SKM-1 treated with dmso at 0.1 percent for 144 hours (cell line): ENCODE data around the gene ANKRD40CL.

ENCODE experiments used
- DNase-seq: peaks from one replicate; lab custom pipeline; 2025; ENCODE audit not compliant: unreplicated experiment; lab: John Stamatoyannopoulos, UW

The ANKRD40CL gene

DNA sequence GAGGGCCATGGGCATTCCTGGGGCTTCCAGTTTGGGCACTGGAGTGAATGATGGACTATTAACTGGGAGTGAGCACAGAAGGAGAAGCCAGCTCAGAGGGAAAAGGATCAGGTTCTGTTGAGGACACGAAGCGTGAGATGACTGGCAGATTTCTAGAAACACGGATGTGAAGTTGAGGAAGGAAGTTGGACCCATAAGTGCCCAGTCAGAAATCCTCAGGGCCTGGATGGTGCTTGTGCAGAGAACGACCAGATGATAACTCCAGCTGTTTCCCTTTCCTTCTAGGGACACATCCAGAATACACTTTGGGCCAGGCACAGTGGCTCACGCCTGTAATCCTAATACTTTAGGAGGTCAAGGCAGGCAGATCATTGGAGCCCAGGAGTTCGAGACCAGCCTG is 23.3 kb upstream of the ANKRD40CL start:
- peak; percentile 39 for DNase-seq

DNA sequence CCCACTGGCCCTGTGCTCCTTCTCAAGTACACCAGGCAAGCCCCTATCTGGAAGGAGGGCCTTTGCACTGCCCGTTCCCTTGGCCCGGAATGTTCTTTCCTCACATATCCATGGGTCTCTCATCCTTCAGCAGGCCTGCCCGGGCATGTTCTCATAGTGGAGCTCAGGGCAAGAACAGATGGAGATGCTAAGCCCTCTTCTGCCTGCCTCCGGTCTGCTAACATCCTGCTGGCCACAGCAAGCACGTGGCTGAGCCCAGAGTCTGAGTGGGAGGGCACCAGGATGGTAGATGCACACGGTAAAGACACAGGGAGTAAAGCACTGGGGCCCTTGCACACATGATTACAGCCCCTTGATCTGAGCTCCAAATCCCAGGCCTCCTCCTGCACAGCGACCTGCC is 19.8 kb upstream of the ANKRD40CL start:
- DNase-seq, result no peak

DNA sequence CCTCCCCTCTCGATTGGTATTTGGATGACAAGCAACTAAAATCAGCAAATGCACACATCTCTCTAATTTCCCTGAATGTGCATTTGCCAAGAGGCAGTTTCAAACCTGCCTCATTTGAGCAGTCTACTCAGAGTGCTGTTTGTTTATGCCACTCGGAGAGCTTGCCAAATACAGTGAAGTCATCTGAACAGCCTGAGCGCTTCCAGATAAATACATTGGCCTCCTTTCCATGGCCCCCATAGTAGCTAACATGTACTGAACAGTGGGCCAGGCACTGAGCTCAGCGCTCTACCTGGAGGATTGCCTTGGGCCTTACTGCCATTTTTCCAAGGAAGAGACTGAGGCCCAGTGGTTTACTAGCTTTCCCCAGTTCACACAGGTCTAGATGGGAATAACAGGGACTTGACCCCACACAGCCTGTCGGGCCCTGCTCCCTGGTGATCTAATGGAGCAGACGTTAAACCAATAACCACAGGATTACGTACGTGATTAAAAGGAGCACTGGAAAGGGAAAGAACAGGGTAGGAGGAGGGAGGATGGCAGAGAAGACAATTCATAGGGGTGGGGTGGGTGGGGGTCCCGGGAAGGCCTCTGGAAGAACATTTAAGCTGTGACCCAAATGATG is 18.7 kb upstream of the ANKRD40CL start:
- DNase-seq, result no peak

DNA sequence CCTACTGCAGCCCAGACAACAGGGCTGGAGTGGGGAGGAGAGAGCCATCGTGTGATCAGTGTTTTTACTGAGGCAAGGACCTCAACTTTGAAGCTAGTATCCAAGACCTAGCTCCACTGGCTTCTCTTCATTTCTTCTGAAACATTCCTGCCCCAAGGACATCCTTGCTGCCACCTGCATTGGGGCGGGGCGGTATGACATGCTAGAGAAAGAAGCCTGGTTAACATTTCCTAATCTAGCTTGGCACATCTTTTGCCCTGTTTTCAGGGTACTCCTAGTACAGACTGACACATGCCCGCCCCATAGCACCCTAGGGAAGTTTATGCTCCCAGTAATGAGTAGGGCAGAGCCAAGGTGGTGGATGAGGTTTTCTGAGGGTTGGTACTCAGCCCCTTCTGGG is 17.8 kb upstream of the ANKRD40CL start:
- DNase-seq, result no peak

DNA sequence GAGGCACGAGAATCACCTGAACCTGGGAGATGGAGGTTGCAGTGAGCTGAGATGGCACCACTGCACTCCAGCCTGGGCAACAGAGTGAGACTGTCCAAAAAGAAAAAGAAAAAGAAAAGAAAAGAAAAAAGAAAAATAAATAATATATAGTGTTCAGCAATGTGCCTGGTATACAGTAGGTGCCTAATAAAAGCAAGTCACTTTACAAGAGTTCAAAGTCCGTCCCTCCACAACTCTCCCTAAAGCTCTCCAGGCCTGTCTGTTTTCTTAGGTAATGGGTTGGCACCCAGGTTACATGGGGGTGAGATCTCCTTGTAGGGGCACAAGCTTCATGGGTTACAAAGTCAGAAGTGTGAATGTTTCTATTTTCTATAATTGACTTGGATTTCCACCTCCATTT is 16.6 kb upstream of the ANKRD40CL start:
- no peak for DNase-seq

DNA sequence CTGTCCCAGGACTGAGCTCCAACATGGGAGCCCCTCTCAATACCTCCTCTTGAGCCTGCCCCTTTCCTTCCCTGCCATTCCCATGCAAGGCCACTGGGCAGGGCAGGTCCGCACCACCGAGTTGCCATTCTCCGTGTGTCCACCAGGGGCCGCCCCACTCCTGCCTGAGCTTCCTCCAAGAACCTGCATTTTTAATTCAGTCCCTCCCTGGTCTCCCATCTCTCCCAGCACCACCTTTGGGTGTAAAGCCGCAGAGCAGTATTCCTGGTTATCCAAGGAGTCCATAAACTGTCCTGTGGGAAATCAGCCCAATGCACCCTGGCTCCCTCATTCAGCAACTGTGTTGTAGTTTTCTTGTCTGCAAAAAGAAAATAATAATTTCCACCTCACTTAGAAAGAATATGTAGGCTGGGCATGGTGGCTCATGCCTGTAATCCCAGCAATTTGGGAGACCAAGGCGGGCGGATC is 15.9 kb upstream of the ANKRD40CL start:
- peak; percentile 84 for DNase-seq

DNA sequence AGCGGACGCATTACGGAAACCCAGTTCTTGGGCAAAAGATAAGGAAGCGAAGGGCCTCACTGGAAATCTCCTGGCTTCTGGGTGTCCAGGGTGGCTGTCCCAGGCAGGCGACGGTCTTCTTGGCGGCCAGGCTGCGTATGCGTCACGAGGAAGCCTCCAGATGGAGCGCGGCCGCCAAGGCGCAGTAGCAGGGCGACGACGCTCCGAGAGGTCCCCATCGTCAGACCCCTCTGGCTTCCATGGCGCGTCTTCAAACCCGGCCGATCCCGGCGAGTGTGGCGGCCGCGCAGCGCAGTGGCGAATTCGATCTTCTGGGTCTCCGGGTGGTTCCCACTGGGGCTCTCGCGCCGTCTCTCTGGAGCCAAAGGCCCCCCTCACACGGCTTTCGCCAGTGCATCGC is 13.8 kb upstream of the ANKRD40CL start:
- no peak for DNase-seq

DNA sequence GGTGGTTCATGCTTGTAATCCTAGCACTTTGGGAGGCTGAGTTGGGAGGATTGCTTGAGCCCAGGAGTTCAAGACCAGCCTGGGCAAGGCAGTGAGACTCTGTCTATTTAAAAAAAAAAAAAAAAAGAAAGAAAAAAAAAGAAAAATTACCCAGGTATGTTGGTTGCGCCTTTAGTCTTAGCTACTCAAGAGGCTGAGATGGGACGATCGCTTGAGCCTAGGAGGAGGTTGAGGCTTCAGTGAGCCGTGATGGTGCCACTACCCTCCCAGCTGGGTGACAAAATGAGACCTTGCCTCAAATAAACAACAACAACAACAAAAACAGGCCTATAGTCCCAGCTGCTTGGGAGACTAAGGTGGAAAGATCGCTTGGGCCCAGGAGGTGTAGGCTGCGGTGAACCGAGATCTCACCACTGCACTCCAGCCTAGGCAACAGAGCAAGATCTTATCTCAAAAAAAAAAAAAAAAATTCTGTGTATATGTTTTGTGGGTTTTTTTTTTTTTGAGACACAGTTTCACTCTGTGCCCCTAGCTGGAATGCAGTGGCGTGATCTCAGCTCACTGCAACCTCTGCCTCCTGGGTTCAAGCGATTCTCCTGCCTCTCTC is 12.5 kb upstream of the ANKRD40CL start:
- DNase-seq, result no peak

DNA sequence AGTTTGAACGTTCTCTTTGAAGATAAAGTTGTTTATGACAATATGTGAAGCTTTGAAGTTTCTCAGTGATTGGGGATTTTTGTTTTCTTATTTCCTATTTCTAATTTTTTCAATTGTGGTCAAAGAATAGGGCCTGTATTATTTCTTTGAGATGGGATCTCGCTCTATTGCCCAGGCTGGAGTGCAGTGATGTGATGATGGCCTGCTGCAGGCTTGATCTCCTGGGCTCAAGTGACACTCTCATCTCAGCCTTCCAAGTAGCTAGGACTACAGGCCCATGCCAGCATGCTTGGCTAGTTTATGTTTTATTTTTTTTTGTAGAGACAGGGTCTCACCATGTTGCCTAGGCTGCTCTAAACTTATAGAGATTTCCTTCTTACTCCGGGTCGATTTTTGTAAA is 11.7 kb upstream of the ANKRD40CL start:
- DNase-seq, result no peak

DNA sequence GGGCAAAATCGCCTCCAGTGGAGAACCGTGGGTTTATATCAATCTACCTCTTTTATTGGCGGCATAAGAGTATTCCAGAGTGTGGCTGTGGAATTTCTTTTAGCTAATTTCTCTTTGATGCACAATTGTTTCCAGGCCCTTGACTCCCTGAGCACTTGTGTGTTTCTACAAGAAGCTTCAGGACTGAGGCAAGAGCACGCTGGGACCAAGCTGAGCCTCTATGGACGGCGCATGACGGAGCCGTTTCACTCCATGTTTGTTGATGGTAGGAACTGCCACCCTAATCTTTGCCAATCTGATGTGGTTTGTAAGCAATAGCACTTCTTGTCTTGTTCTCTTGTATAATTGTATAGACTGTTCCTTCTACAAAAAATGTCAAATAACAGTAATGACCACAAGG is 11.2 kb upstream of the ANKRD40CL start:
- no peak for DNase-seq

DNA sequence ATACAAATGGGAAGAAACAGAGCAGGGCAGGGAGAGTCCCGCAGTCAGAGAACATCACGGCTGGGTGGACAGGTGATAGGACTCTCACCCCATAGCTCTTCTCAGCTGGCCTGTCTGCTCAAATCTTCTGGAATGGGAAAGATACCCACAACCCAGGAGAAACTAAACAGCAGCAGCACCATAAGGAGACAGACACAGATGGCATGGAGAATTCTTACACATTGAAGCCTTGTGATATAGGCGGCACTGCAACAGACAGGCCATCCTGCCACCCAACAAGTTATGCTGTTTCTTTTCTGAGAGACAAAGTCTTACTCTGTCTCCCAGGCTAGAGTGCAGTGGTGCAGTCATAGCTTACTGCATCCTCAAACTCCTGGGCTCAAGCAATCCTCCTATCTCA is 8.6 kb upstream of the ANKRD40CL start:
- DNase-seq, result no peak

DNA sequence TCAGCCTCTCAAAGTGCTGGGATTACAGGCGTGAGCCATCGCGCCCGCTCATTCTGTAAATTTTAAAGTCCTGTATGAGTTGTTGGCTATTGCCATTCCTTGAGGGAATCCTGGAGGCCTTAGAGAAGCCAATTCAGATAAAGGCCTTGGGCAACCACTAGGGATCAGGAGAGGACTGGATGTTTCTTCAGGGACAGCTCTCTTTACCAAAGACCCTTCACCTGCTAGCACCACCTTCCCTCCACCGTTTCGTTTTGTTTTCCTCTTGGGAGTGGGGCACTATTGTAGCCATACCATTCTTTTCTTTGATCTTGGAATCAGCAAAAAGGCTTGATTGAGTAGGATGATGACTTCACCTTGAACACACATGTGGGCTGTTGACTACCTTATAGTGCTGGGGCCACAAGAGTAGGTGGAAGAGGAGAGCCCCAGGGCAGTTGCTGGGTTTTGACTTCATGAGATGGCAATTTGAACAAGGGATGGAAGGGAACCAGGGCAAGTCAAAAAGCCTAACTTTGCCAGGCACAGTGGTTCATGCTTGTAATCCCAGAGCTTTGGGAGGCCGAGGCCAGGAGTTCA is 7.0 kb upstream of the ANKRD40CL start:
- no peak for DNase-seq

DNA sequence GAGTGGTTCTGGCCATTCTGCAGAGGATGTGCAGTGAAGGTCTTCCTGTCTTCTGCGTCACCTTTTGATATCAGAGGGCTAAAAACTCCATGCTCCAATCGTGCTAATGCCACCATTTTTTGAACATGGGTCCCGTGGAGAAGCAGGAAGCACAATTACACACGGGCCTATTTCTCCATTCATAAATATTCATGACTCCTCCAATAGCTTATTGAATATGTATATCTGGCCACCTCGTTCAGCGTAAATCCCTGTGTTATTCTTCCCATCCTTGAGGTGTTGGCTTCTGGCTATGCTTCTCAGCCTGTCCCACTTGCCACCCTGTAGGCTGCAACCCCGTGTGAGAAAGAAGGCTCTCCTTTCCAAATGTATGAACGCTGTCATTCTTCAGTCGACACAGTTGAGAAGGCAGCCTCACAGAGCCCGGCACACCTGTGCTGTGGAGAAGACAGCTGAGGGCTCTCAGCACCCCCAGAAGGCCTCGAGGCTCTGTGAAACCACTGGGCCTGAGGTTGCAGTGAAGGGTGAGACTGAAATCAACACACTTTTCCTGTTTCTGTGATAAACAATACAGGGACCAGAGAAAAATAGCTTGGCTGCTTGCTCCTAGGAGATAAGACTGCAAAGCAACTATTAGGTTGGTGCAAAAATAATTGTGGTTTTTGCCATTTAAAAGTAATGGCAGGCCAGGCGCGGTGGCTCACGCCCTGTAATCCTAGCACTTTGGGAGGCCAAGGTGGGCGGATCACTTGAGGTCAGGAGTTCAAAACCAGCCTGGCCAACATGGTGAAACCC is 4.9 kb upstream of the ANKRD40CL start:
- no peak for DNase-seq

DNA sequence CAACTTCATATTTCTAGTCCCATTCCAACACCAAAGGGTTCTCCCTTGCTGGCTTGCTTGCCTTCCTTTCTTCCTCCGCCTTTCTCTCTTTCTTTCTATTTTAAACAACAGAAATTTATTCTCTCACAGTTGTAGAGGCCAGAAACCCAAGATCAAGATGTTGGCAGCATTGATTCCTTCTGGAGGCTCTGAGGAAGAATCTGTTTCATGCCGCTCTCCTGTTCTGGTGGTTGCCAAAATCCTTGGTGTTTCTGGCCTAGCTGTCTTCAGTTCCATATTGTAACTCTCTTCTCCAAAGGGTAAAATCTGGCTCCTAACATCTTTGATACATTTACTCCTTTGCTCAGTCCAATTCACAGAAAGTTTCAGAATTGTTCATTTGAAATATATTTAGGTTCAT is 3.0 kb upstream of the ANKRD40CL start:
- DNase-seq, result no peak

DNA sequence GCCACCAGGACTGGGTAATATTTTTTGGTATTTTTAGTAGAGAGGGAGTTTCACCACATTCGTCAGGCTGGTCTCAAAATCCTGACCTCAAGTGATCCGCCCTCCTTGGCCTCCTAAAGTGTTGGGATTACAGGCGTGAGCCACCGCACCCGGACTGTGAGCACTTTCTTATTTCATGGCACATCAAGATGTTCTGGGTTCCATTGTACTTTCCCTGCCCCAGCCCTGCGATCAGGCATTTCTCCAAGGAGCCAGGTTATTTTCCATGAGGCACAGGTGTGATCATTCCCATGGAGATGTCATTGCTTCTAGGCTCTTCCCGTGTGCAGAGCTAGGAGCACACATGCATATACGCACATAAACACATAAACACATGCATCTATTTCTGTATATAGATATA is 2.6 kb upstream of the ANKRD40CL start:
- no peak for DNase-seq

DNA sequence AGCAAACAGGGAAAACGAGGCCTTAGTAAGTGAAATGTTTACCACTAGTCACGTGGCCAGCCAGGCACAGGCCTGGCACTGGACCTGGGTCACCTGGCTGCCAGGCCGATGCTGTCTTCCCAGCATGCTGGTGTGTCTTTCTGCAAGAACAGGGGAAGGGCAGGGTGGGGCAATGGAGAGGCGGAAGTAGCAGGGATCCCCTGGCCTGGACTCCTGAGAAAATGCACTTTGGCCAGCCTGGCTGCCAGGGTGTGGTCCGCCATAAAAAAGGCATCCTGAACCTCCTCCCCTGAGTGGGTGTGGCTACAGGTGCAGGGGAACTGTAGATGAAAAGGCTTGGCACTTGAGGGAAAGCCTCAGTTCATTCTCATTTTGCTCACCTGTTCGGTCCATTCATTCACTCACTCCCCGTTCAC is 1.0 kb upstream of the ANKRD40CL start:
- DNase-seq, result no peak

DNA sequence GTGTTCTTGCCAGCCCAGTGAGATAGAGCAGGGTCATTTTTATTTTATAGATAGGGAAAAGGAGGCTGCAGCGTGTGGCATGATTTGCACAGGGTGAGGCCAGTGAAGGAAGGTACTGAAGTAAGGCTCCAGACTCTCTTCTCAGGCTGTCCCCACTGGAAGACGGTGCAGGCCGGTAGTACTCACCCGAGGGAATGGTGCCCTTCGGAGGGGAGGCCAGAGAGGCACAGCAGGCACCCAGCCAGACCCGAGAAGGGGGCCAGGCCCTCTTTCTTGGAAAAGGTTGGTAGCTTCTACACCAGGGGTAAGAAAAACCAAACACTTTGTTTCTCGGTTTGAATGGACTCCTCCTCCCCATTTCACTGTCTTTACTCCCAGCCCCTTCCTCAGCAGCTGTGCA is 288 bp downstream of the ANKRD40CL start:
- DNase-seq, result no peak

DNA sequence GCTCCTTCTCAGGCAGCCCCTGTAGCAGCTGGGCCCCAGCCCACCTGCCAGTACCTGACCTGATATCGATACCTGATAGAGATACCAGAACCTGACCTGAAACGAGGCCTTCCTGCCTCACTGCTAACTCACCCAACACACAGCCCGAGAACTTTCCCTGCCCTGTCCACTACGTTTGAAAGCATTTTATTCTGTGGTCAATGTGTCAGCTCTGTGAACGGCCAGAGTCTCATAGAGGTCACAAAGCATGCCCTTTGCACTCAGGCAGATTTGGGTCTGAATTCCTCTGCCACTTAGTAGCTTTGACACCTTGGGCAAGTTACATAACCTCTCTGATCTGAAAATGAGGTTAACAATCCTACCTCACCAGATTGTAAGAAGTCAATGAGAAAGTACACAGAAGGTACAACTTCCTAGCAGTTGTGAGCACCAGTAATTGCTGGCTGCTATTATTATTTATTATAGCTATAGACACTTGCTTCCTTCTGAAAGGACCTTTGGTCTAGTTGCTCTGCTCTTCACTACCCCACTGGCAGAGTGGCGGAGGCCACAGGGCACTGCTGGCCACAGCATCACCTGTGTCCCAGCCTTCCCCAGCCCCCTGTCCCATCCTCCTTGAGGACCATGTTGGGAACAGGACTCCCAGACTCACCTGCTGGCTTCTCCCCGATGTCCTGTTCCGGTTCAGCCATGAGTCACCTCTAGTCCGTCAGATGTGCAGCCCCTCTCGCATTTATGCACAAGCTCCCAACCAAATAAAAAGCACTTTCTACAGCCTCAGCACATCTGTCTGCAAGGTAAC is 895 bp downstream of the ANKRD40CL start:
- DNase-seq, result no peak

DNA sequence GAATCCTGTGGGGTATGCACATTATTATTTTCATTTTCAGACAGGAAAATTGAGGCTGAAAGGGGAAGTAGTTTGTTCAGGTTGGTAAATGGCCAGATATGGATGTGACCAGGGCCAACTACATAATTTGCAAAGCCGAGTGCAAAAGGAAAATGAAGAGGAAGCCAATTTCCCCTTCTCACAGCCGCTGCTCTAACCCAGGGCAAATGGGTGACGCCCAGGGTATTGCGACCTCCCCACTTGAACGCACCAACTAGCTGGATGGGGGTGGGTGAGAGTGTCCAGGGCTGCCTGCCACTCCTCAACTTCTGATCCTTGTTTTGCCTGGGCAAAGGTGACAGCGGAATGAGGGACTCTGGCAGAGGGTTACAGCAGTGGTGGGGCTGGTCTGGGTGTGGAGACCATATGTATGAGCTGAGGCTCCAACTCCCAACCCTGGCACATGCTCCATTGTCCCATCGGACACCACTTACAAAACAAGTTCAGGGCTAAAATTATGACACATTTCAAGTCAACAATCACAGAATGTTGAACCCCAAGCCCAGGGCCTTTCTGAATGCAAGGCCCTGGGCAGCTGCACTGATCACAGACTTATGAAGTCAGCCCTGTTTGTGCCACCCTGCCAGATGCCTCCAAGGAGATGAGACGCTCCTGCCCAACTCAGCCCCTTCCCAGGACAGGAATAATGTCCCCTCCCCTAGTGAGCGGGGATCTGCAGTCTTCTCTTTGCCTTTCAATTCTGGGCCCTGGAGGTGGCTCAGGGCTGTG is 1.7 kb downstream of the ANKRD40CL start:
- peak; percentile 71 for DNase-seq

DNA sequence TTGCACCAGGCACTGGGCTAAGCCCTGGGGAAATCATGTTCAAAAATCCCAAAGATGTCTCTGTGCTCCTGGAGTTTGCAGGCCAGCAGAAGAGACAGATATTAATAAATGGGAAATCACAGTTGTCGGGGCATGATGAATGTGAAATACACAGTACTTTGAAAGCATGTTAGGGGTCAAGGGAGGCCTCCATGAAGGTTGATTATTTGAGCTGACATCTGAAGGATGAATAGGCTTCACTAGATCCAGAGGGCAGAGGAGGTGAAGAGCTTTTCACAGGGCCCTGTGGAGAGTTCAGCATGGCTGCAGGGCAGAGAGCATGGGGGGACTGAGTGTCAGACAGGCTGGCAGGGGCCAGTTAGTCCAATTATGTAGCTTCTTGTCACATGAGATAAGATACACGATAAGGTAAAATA is 2.6 kb downstream of the ANKRD40CL start:
- DNase-seq, result no peak
